CD4-positive, alpha-beta T cell treated with Interleukin-6 for 4 hours (primary cell): ENCODE measurements around the gene WFDC2.

Experiments
- DNase-seq: peaks from one replicate; pipeline ENCODE4 v3.0.0-alpha.2; 2020; ENCODE audit warnings: mixed read lengths

Gene WFDC2, protein sequence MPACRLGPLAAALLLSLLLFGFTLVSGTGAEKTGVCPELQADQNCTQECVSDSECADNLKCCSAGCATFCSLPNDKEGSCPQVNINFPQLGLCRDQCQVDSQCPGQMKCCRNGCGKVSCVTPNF

DNA sequence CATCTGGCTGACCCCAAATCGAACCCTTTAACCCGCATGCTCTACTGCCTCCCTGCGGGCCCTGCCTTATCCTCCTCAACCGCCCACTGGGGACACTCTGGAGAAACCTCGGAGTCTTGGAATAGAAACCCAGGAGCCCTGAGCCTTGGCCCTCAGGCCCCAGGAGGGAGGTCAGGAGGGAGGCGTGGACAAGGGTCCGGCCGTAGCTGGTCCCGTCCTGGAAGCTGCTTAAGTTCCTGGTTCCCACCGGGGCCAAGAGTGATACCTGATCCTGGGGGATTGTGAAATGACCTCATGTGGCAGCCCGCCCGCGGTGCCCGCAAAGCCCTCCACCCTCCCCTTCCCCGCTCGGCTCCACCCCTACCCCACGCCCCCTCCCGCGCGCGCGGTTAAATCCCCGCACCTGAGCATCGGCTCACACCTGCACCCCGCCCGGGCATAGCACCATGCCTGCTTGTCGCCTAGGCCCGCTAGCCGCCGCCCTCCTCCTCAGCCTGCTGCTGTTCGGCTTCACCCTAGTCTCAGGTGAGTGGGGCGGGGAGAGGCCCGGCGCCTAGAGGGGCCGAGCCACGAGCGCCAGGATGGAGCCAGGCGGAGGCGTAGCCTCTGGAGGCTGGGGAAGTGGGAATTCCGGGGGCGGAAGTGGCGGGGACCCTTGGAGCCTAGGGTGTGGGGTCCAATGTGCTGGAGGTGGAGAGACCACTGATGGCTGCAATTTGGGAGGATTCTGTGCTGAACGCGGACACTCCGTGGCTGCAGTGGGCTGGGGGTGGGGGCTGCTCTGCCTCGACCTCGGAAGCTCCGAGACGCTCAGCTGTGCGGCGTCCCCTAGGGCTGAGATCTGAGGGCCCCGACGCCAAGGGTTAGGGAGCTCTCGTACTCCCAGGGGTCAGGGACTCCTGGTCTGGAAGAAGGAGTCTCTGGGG, at the start of gene WFDC2:
Gene WFDC2, plus strand, starts transcription at position 418 of the 926 bp plus-strand sequence. Its CDS starts 29 bp downstream, at position 447.
- DNase-seq: no peak

DNA sequence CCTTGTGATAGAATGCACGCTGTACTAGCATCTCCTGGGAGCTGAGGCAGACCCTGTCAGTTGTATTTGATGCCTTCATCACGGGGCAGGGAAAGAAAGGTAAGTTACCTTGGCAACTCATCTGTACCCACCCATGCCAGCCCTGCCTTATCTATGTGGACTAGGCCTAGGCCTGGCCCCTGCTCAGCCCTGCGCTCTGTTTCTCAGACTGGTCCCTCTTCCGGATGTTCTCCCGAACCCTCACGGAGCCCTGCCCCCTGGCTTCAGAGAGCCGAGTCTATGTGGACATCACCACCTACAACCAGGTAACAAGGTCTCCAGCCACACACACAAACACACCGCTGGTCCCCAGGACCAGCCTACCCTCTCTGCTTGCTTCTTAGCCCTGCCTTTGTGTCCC, 49.4 kb upstream of the WFDC2 start:
- no peak for DNase-seq

DNA sequence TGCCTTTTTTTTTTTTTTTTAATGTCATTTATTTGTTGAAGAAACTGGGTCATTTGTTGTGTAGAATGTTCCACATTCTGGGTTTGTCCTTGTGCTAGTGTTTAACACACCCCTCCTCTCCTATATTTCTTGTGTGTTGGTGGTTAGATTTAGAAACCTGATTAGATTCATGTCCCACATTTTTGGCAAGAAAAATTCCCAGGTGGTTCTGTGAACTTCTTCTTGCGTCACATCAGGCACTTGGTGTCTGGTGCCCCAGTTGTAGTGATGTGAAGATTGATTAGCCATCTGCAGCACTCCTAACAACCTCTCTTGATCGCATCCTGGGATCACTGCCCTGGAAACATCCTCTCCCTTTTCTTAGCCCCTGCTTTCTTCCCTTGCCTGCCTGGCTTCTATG, 45.9 kb upstream of the WFDC2 start:
- DNase-seq: no peak

DNA sequence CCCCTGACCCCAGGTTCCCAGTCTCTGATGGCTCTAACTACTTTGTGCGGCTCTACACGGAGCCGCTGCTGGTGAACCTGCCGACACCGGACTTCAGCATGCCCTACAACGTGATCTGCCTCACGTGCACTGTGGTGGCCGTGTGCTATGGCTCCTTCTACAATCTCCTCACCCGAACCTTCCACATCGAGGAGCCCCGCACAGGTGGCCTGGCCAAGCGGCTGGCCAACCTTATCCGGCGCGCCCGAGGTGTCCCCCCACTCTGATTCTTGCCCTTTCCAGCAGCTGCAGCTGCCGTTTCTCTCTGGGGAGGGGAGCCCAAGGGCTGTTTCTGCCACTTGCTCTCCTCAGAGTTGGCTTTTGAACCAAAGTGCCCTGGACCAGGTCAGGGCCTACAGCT, 44.0 kb upstream of the WFDC2 start:
- DNase-seq: no peak

DNA sequence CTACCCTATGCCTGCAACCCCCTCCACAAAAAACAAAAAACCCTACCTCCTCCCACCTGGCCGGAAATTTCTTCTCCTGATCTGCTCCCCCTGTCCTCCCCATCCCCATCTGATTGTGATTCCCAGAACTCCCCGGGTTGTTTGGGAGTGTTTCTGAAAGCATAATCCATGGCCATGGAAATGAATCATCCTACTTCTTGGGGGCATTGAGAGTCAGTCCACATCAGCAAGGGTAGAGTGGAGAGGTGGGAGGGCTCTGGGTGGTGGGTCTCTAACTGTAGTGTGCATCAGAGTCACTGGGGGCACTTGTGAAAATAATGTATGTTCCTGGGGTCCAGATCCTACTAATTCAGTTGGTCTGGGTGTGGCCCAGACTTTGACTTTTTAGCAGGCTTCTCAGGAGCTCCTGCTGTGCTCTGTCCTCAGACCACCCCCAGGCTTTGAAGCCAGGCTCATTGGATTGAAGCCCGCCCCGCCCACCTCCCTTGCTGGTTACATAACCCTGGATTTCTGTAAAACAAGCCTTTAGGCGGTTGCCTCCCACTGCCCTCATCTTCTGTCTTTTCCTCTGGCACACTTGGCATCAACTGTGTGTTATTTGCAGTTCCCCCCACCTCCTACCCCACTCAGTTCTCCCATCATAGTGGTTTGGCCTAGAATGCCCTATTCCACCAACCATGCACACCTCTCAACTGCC, 43.1 kb upstream of the WFDC2 start:
- DNase-seq: no peak

DNA sequence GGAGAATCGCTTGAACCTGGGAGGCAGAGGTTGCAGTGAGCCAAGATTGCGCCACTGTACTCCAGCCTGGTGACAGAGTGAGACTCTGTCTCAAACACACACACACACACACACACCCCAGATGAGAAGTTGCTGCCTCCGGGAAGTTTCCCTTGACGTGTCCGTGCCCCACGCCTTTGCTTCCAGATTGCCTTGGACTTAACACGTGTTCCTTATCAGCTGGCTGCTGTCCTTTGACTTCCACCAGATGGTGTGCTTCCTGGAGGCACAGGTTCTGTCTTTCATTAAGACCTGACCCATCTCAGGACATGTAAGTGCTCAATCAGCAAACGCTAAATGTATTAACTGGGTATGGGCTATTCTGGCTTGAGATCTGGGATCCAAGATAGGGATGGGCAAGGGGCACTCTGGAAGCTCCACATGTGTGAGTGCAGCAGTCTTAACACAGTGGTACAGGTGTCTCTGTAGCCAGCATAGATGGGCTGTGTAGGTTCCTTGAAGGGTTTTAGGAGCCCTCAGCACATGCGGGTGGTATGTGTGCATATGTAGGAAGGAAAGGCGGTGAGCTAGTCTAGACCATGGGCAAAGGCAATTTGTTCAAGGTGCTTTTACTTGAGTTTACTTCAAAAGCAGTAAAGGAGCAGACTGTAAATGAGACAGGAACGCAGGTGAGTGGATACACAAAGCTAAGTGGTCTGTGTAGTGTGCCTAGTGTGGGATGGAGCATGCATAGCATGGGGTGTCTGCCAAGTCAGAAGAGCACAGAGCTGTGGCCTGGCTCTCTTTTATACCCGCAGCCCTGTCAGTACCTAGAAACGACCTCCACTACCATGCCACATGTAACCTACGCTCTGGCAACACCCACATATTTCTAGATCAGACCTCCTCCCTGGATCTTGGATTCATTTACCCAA, 42.1 kb upstream of the WFDC2 start:
- DNase-seq: no peak

DNA sequence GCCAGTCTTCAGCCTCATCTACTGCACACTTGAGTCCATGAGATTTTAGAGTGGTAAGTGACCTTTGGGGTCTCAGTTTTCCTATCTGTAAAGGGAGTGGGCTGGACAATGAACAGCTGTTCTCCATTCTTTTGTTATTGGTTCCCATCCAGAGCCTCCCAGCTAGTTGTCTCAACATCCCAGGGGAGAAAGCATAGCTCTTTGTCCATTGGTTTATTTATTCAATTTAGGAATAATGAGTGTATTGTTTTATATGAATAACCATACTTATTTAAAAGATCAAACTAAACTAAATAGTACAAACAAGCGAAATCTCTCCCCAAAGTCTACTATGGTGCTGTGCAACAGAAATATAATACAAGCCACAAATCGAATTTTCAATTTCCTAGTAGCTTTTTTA, 39.9 kb upstream of the WFDC2 start:
- no peak for DNase-seq

DNA sequence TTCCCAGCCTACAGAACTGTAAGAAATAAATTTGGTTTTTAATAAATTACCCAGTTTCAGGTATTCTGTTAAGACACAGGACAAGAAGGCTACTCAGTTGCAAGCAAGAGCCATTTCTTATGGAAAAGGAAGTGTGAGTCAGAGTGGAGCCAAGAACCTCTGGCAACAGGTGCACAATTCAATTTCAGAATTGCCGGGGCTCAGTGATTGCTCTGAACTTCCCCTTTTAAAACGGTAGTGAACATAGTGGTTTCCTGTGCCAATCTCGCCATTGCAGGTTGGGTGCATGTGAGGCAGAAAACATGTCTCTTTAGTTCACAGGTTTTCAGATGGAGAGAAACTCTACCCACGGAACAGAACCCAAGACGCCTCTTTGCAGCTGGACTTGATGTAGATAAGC, 37.3 kb upstream of the WFDC2 start:
- no peak for DNase-seq

DNA sequence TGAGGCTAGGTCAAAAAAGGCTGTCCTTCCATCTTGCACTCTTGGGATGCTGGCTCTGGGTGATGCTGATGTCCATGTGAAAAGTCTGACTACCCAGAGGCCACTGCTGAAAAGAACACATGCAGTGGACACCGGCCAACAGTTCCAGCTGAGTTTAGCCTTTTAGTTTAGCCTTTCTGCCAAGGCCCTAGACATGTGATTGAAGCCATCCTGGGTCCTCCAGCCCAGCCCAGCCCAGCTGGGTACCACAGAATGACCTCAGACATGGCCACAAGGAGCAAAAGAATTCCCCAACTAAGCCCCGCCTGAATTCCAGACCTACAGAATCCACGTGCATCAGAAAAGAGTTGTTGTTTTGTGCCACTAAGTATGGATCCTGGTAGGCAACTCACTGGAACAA, 36.2 kb upstream of the WFDC2 start:
- DNase-seq: no peak

DNA sequence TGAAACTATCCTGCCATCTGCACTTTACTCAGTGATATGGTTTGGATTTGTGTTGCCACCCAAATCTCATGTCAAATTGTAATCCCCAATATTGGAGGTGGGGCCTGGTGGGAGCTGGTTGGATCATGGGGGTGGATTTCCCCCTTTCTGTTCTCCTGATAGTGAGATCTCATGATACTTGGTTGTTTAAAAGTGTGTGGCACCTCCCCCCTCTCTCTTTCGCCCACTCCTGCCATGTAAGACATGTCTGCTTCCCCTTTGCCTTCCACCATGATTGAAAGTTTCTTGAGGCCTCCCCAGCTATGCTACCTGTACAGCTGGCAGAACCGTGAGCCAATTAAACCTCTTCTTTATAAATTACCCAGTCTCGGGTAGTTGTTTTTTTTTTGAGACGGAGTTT, 35.6 kb upstream of the WFDC2 start:
- no peak for DNase-seq

DNA sequence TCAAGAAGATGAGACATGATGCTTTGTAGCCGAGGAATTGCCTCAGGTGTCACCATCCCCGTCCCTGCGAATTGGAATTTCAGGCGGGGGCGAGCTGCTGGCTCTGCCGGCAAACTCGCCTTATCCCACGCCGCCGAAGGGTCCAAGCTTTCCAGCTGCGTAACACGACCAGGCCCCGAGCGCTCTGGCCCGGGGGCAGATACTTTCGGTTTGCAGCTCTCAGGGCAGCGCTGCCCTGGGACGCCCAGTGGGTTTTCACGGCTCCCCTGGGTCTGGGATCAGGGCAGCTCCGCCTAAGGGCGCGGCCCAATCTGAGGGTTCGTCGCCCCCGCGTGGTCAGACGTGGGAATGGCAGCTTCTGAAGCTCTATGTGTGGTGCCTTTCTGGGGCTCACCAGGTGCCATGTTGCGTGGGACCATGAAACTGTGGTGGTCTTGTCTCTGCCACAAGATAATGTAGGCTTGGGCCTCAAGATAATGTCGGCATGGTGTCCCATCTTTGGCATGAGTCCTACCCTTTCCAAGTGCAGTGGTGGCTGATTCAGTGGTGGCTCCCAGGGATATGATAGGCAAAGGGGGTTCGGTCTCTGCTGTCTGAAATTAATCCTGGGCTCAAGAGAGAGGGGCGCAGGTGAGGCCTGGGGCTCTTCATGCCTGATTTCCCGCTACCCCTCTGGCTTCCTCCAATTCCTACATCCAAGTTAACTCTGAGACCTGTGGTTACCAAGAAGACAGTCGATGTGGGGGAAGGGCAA, 32.6 kb upstream of the WFDC2 start:
- peak; percentile 92 for DNase-seq

DNA sequence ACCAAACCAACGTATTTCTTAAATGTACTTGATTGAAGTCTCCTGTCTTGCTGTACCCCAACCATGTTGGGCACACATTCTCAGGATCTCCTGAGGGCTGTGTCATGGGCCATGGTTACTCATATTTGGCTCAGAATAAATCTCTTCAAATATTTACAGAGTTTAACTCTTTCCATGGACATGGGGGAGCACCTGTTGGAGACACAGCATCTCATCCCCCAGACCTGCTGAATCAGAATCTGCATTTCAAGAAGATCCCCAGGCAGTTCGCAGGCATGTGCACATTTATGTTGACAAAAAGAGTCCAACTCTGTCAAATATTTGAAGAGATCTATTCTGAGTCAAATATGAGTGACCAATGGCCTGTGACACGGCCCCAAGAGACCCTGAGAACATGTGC, 29.1 kb upstream of the WFDC2 start:
- no peak for DNase-seq

DNA sequence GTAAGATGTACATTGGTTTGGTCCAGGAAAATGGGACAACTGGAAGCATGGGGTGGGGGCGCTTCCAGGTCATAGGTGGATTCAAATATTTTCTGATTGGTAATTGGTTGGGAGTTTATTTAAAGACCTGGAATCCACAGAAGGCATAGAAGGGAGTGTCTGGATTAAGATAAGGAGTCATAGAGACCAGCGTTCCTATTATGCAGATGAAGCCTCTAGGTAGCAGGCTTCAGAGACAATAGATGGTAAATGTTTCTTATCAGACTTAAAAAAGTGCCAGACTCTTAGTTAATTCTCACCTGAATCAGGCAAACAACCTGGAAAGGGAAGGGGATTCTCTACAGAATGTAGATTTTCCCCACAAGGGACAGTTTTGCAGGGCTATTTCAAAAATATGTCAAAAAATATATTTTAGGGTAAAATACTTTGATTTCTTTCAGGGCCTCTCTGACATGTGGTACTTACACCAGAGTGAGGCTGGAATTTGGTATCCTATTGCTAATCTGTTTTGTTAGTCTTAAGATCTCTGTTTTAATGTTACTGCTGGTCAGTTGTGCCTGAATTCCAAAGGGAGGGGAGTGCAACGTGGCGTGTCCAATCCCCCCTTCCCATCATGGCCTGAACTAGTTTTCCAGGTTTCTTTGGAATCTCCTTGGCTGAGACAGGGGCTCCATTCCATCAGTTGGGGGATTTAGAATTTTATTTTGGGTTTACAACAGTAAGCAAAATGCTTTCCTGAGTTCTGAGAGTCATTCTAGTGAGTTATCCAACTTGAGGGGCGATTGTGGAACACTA, 28.5 kb upstream of the WFDC2 start:
- no peak for DNase-seq

DNA sequence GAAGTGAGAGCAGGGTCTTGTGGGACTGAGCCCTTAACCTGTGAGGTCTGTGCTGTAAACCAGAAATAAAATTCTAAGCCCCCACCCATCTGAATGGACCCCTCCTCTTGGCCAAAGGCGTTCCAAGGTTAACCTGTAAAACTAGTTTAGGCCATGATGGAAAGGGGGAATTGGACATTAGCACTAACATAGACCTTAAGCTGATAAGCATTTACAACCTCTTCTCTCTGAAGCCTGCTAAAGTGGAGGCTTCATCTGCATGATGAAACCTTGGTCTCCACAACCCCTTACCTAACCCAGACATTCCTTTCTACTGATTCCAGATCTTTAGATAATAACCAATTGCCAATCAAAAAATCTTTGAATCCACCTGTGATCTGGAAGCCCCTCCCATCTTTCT, 27.8 kb upstream of the WFDC2 start:
- DNase-seq: no peak

DNA sequence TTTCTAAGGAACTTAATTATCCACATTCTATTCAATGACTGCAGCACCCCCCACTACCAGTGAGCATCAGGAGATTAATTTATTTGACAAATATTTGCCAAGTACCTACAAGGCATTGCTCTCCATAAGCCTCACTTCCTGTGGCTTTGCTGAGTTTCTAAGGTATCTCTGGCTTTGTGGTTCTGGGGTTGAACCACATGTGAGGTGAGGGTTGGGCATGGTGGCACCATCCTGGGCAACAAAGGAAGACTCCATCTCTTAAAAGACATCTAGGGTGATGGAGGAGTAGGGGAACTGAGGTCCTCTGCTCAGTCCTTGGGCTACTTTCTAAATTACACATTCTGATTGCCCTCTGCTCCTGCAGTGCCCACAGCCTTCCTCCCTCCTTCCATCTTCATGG, 25.5 kb upstream of the WFDC2 start:
- DNase-seq: peak; percentile 26

DNA sequence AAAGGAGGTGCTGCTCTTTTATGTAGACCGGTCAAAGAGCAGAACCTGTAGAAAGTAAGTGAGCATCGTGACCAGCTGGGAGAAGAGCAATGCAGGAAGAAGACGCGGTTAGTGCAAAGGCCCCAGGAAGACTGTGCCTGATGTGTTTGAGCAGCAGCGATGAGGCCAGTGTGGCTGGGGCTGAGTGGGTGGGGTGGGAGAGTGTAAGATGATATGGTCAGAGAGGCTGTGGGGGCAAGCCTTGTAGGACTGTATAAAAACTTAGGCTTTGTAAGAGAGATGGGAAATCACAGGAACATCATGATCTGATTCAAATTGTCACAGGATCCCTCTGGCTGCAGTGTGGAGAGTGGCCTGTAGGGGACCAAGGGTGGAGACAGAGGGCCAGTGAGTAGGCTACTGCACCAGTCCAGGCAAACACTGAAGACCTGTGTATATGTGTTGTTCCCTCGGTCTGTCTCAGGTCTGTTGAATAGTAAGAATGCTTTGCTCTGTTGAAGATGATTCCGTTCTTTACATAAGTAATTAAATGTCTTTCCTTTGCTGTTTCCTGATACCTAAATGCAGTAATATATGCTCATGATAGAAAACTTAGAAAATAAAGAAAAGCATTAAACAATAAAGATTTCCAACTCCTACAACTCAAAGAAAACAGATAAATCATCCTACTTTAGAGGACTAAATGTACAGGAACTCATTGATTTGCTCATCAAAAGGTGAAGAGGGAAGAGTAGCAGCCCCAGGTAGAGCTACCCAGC, 23.6 kb upstream of the WFDC2 start:
- DNase-seq: peak; percentile 19

DNA sequence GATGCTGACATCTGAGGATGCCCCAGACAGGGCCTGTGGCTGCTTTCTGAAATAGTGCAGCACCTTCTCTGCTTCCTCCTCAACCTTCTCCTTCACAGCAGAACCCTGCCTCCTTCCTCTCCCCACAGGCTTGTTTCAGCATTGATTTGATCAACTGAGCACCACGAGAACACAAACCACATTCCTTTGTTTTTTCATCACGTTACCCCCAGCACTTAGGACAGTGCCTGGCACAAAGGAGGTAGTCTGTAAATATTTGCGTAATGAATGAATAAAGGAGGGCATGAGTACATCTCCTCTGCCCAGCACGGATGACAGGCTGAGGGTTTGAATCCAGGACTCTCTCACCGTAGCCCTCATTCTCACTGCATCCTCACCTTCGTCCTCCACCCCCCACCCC, 21.3 kb upstream of the WFDC2 start:
- no peak for DNase-seq

DNA sequence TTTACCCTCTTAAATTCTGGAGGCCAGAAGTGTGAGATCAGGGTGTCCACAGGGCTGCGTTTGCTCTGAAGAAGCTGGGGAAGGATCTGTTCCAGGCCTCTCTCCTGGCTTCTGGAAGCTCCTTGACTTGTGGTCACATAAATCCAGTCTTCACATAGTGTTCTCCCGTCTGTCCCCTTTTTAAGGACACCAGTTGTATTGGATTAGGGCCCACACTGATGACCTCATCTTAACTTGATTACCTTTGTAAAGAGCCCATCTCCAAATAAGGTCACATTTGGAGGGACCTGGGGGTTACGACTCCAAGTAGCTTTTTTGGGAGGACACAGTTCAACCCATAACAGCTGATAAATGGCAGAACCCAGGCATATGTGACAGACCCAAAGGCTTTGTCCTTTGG, 20.0 kb upstream of the WFDC2 start:
- DNase-seq: no peak

DNA sequence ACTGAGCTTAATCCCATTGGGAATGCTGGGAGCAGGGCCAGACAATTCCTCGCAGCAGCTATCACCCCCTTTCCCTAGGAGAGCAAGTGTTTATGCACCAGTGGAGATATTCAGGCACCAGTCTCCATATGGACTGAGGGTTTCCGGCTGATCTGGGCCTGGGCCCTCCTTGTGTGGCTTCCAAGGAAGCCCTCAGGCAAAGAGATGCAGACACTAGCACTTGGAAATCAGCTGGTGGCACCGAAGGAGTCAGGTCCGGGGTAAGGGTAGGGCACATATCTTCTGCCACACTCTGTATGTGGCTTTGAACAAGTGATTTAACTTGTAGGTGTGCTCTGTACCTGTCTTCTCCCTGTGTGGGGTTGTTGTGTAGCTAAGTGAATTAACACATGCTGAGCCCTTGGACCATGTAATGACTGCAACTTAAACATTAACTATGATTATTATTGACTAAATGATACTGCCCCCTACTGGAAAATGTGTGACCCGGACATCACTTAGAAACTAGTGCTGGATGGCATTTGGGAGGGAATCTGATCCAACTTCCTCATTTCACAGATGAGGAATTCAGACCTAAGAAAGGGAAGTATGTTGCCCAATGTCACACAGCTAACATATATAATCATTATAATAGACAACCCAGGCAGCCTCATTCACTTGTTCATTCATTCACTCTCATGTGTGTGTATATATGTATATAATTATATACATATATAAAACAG, 19.3 kb upstream of the WFDC2 start:
- DNase-seq: peak; percentile 32

DNA sequence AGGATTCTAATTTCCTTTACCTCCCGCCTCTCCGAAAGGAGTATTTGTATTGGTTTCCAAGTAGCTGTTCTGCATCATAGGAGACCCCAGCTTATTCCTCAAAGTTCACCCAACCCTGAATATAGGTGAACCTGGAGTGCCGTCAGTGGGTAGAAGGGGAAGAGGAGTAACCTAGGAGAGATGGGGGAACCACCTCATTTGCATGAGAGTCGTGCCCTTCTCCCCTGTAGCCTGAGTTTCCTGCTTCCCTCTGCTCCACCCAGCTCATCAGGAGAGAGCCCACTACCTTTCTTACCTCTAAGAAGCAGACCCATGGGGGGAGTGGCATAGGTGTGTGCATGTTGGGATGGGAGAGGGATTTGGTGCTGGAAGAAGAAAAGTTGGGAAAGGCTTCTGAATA, 17.3 kb upstream of the WFDC2 start:
- DNase-seq: no peak
